Renal pelvis (tissue), 4 donors: ENCODE data around the gene TCERG1L. TPM values are rescaled to one million over a fixed set of nuclear protein-coding genes. Genes with fewer than 3 reads are reported as not detected.
A peak's percentile ranks its signal among the peaks of the same experiment; 100 is the strongest.

Experiments used
- DNase-seq: peaks from one replicate; pipeline ENCODE4 v3.0.0-alpha.2; 2013
- polyA plus RNA-seq, 3 donors: library from polyadenylated mRNA; unstranded; fragments of 120-200 nt; gene quantifications; one replicate each; pipeline ENCODE4 v1.2.1, GENCODE V29; 2013; ENCODE audit not compliant: insufficient read length in 3 of 3

Gene TCERG1L
- polyA plus RNA-seq, 3 donors: 1.3 to 2.6 (median 2.0) TPM

GRCh38 chr10:131316321-131317075 lies 5.0 kb upstream of the TCERG1L start:
- no peak for DNase-seq

- DNase-seq: no peak
Observed at GRCh38 chr10:131315344-131315743, 3.8 kb upstream of the TCERG1L start.

GRCh38 chr10:131314799-131315198 lies 3.3 kb upstream of the TCERG1L start:
- DNase-seq: no peak

DNA sequence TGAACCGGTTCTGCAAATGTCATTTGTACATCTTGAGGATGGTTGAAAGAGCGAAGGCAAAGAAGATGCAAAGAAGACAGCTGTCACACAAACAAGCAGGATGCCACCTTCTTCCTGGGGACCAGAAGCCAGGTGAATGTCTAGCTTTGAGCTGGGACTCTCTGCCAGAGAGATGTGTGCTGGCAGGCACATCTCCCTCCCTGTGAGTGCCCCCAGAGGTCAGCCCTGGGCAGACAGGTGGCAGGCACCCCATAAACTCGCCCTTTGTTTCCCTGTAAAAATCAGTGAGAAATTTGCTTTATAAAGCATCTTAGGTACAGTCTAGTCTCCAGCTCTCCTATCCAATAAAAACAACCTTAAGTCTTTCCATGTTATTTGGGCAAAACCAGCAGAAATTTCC lies 2.6 kb upstream of the TCERG1L start:
- DNase-seq: no peak

GRCh38 chr10:131313377-131313776 lies 1.9 kb upstream of the TCERG1L start:
- DNase-seq: no peak

GRCh38 chr10:131312478-131312836 lies 936 bp upstream of the TCERG1L start:
- DNase-seq: peak; percentile 71

DNA sequence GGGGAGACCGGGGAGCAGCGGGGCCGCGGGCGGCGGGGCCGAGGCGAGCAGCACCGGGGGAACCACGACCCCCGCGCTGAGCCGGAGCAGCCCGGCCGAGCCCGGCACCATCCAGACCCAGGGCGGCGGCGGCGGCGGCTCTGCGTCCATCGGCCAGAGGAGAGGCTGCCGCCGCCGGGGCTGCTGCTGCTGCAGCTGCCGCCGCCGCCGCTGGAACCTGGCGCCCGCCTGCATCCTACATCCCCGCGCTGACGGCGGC lies 190 bp downstream of the TCERG1L start:
- DNase-seq: no peak

- peak; percentile 14 for DNase-seq
Observed at GRCh38 chr10:131310551-131311401, 745 bp downstream of the TCERG1L start.

DNA sequence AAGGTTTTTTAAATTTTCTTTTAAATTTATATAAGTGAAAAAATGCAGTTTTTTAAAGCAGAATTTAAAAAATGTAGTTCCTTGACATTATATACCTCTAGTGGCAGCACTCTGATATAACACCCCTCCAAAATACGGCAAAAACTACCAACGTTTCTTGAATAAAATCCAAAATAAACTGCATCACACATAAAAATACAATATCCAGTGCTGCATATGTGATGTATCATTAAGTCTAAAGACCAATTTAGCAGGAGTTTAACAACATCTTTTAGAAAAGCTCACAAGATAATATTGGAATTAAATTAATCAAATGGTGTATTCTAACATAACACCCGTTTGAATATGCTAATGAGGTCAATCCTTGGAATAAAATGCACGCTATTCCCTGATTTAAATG lies 1.4 kb downstream of the TCERG1L start:
- no peak for DNase-seq

- no peak for DNase-seq
Observed at GRCh38 chr10:131300508-131300907, 11.0 kb downstream of the TCERG1L start.

DNA sequence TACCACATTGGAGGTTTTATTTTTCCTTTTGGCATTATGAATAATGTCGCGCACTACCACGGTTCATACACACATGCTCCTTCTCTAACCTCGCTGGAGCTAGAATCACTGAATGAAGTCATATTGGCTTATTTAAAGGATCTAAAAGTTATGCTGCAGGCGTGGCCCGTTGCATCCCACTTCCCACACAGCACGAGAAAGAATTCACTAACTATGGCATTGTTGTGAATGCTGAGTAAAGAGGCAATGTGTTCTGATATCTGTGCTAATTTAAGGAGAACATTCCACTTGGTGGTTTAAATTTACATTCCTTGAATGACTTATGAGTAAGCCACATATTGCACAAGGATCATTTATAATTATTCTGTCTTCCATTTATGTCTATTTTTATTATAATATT lies 20.7 kb downstream of the TCERG1L start:
- no peak for DNase-seq

DNA sequence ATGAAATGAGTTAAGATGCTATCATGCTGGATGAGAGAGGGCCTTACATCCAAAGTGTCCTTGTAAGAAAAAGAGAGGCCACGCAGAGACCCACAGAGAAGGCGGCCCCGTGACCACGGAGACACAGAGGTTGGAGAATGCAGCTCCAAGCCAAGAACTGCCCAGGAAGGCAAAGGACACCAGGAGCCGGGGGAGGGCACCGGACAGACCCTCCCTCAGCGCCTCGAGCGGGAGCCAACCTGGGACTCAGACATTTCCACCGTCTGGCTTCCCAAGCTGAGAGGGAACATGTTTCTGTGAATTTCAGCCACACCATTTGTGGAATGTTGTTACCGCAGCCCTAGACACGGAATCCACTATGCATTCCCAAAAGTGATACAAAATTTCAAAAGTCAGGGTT lies 22.9 kb downstream of the TCERG1L start:
- DNase-seq: no peak

GRCh38 chr10:131282961-131283360 lies 28.6 kb downstream of the TCERG1L start:
- DNase-seq: no peak

DNA sequence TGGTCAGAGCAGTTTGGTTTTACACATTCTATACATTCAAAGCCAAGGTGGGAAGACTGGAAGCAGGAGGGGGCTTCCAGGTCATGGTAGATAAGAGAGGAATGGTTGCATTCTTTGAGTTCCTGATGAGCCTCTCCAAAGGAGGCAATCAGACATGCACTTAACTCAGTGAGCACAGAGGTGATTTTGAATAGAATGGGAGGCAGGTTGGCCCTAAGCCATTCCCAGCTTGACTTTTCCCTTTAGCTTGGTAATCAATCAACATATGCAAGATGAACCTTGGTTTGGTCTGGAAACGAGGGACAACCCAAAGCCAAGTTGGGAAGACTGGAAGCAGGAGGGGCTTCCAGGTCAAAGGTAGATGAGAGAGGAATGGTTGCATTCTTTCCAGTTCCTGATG lies 31.4 kb downstream of the TCERG1L start:
- no peak for DNase-seq

GRCh38 chr10:131279516-131279915 lies 32.0 kb downstream of the TCERG1L start:
- DNase-seq: no peak

DNA sequence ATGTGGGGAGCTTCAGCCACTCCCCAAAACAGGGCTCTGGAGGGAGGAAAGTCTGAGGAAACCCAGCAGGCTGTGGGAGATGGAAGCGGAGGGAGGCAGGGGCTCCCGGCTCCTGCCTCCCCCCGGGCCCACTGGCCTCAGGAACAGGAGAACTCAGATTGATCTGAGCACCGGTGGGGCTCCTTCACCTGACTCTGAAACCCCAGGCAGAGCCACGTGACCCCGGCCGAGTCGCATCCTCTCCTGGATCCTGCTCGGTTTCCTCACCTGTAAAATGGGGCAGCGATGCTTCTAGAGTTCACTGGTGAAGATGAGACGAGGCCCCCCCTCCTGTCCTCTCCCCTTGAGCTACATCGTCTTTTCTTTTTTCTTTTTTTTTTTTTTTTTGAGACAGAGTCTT lies 33.6 kb downstream of the TCERG1L start:
- DNase-seq: no peak

- DNase-seq: no peak
Observed at GRCh38 chr10:131277278-131277677, 34.2 kb downstream of the TCERG1L start.

DNA sequence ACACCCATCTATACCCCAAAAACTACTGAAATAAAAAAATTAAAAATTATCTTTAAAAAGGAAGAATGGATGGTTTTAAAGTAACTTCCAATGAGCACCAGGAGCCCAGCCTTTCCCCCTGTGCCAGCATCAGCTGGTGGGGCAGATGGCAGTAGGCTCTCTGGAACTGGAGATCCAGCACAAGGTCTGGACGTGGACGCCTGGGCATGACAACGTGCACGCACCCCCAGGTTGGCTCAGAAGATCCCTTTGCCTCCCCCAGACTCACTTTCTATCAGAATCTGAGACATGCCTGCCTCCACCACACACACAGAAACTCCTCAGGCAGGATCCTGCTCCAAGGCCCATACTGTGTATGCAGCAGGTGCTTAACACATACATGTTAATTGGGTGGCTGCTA lies 35.8 kb downstream of the TCERG1L start:
- DNase-seq: no peak

- DNase-seq: no peak
Observed at GRCh38 chr10:131274883-131275282, 36.6 kb downstream of the TCERG1L start.

- DNase-seq: no peak
Observed at GRCh38 chr10:131274133-131274880, 37.2 kb downstream of the TCERG1L start.

GRCh38 chr10:131273476-131273875 lies 38.0 kb downstream of the TCERG1L start:
- DNase-seq: no peak

DNA sequence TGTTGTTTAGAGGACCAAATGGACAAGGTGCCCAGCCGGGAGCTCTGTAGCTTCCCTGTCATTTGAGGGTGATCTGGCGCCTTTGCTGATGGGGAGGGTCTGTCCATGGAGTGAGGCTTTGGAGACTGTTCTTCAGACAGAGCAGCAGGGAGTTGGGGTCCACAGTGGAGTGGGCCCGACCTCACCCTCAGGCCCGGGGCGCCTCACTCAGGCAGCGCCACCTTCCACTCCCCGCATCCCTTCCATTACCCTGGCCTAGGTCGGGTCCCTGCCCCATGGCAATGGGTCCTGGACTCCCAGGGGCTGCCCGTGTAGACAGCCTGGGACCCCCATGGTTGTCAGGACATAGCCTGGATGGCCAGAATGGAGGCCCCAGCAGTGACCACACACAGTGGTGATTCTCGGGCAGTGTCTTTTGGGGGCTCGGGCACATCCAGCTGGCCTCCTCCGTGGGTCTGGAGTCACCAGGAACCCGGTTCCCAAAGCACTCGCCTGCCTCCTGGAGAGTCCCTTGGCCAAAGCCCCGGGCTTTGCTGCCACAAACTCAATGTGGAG lies 38.5 kb downstream of the TCERG1L start:
- DNase-seq: no peak

- DNase-seq: no peak
Observed at GRCh38 chr10:131271966-131272365, 39.6 kb downstream of the TCERG1L start.
